DMS79 treated with DMSO at 0.1 percent for 48 hours (cell line): ENCODE data around the gene NDUFAF5.
"Not testable (repeated sequence)": the region's sequence is repeated elsewhere in the genome, so short reads cannot be mapped to it uniquely, and the experiment has no call there.

Experiments used
- DNase-seq: peaks from one replicate; lab custom pipeline; 2025; lab: John Stamatoyannopoulos, UW

The NDUFAF5 gene

GRCh38 chr20:13784893-13785715 is at the start of gene NDUFAF5, which contains the start of gene ESF1:
TSS of gene NDUFAF5 (plus strand) at chr20:13785028. CDS start at chr20:13785069, 41 bp downstream.
TSS of gene ESF1 (minus strand) at chr20:13784919. CDS start at chr20:13783140, 1,779 bp downstream.
- DNase-seq, result peak; percentile 86

GRCh38 chr20:13735826-13736225 is 49.0 kb upstream of the NDUFAF5 start:
- DNase-seq, result no peak

GRCh38 chr20:13736436-13737191 is 48.2 kb upstream of the NDUFAF5 start:
- DNase-seq, result no peak

GRCh38 chr20:13738187-13738586 is 46.6 kb upstream of the NDUFAF5 start:
- DNase-seq, result not testable (repeated sequence)

- DNase-seq, result no peak
These were observed 44.8 kb upstream of the NDUFAF5 start for GRCh38 chr20:13739731-13740649.

- no peak for DNase-seq
These were observed 42.9 kb upstream of the NDUFAF5 start for GRCh38 chr20:13741879-13742278.

- no peak for DNase-seq
These were observed 40.5 kb upstream of the NDUFAF5 start for GRCh38 chr20:13744352-13744751.

GRCh38 chr20:13745784-13746183 is 39.0 kb upstream of the NDUFAF5 start:
- no peak for DNase-seq

- no peak for DNase-seq
These were observed 35.0 kb upstream of the NDUFAF5 start for GRCh38 chr20:13749811-13750210.

GRCh38 chr20:13753436-13754036 is 31.3 kb upstream of the NDUFAF5 start:
- DNase-seq, result no peak

GRCh38 chr20:13755809-13756208 is 29.0 kb upstream of the NDUFAF5 start:
- DNase-seq, result no peak

GRCh38 chr20:13756551-13756950 is 28.3 kb upstream of the NDUFAF5 start:
- no peak for DNase-seq

GRCh38 chr20:13758884-13759283 is 25.9 kb upstream of the NDUFAF5 start:
- DNase-seq, result no peak

- DNase-seq, result not testable (repeated sequence)
These were observed 24.3 kb upstream of the NDUFAF5 start for GRCh38 chr20:13760451-13760946.

- no peak for DNase-seq
These were observed 19.5 kb upstream of the NDUFAF5 start for GRCh38 chr20:13765299-13765698.

- no peak for DNase-seq
These were observed 18.9 kb upstream of the NDUFAF5 start for GRCh38 chr20:13765868-13766416.

- no peak for DNase-seq
These were observed 14.7 kb upstream of the NDUFAF5 start for GRCh38 chr20:13770141-13770540.

- peak; percentile 23 for DNase-seq
These were observed 12.9 kb upstream of the NDUFAF5 start for GRCh38 chr20:13771853-13772453.

- no peak for DNase-seq
These were observed 12.3 kb upstream of the NDUFAF5 start for GRCh38 chr20:13772529-13772928.

- no peak for DNase-seq
These were observed 9.0 kb upstream of the NDUFAF5 start for GRCh38 chr20:13775867-13776266.

- DNase-seq, result no peak
These were observed 7.6 kb upstream of the NDUFAF5 start for GRCh38 chr20:13777171-13777601.
